GM19467 (cell line): Measurements from ENCODE around the gene KDM3A.

Experiments used
- ATAC-seq: cut with Tn5 transposase; IDR thresholded peaks from one replicate; pipeline ENCODE4 v1.9.1; 2021; ENCODE audit warnings: mild to moderate bottlenecking, moderate library complexity; ENCODE audit not compliant: unreplicated experiment

Gene KDM3A, protein sequence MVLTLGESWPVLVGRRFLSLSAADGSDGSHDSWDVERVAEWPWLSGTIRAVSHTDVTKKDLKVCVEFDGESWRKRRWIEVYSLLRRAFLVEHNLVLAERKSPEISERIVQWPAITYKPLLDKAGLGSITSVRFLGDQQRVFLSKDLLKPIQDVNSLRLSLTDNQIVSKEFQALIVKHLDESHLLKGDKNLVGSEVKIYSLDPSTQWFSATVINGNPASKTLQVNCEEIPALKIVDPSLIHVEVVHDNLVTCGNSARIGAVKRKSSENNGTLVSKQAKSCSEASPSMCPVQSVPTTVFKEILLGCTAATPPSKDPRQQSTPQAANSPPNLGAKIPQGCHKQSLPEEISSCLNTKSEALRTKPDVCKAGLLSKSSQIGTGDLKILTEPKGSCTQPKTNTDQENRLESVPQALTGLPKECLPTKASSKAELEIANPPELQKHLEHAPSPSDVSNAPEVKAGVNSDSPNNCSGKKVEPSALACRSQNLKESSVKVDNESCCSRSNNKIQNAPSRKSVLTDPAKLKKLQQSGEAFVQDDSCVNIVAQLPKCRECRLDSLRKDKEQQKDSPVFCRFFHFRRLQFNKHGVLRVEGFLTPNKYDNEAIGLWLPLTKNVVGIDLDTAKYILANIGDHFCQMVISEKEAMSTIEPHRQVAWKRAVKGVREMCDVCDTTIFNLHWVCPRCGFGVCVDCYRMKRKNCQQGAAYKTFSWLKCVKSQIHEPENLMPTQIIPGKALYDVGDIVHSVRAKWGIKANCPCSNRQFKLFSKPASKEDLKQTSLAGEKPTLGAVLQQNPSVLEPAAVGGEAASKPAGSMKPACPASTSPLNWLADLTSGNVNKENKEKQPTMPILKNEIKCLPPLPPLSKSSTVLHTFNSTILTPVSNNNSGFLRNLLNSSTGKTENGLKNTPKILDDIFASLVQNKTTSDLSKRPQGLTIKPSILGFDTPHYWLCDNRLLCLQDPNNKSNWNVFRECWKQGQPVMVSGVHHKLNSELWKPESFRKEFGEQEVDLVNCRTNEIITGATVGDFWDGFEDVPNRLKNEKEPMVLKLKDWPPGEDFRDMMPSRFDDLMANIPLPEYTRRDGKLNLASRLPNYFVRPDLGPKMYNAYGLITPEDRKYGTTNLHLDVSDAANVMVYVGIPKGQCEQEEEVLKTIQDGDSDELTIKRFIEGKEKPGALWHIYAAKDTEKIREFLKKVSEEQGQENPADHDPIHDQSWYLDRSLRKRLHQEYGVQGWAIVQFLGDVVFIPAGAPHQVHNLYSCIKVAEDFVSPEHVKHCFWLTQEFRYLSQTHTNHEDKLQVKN (N-terminal part only)

DNA sequence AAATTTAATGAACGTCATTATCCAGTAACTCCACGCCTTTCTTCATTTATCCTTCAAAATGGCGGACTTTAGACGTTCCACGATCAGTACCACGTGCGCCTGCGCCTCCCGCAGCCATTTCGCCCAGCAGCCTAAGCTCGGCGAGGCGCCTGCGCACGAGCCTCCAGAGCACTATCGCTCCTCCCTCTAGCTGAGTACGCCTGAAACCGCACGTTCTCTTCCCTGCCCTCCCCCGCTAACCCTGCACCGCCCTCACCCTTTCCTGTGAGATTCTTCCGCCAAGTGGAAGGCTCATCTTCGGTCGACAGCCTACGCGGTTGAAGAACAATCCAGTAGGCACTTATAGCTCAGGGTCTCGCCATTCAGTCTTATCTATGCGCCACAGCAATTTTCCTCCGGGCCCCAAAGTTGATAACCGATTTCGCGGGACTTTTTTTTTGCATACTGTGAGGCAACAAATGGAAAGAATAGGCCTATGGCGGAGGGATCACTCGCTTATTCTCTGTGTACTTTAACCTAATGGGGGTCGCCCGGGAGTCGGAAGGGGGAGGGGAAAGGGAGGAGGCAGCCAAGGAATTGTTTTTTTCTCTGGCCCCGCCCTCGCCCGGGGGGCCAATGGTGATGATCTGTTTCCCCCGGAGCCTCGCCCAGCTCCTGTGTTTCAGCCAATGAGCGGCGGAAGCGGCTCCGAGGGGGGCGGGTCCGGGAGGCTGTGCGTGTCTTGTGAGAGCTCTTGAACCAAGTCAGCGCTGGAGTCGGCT, at the start of gene KDM3A:
Gene KDM3A (plus strand): TSS at position 741 of the 761 bp plus-strand sequence. CDS start 677 bp downstream, outside the sequence.
- ATAC-seq: peak; percentile 72

DNA sequence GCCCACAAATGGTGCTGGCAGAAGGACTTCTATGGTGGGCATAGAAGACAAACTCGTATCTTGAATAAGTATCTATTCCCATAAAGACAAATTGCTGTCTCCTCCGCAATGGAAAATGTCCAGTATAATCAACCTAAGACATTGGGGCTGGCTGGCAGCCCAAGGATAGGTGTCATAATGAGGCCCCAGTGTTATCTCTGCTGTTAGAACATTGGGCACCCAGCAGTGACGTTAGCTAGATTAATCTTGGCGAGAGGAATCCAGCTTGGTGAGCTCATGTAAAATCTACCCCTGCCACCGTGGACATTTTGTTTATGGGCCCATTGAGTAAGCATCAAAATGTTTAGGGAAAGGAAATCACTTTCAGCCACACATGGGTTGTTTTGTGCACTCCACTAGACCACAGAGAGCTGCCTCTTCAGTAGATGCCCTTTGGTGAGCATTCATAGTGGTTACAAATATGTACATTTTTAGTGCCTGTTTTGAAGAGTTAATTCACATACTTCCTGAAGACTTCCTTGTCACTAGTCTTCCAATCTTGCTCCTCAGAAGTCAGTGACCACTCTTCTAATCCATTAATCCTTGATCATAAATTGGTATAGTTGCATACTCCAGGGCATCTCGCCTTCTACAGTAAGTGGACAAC, 48.2 kb upstream of the KDM3A start:
- ATAC-seq: no peak

DNA sequence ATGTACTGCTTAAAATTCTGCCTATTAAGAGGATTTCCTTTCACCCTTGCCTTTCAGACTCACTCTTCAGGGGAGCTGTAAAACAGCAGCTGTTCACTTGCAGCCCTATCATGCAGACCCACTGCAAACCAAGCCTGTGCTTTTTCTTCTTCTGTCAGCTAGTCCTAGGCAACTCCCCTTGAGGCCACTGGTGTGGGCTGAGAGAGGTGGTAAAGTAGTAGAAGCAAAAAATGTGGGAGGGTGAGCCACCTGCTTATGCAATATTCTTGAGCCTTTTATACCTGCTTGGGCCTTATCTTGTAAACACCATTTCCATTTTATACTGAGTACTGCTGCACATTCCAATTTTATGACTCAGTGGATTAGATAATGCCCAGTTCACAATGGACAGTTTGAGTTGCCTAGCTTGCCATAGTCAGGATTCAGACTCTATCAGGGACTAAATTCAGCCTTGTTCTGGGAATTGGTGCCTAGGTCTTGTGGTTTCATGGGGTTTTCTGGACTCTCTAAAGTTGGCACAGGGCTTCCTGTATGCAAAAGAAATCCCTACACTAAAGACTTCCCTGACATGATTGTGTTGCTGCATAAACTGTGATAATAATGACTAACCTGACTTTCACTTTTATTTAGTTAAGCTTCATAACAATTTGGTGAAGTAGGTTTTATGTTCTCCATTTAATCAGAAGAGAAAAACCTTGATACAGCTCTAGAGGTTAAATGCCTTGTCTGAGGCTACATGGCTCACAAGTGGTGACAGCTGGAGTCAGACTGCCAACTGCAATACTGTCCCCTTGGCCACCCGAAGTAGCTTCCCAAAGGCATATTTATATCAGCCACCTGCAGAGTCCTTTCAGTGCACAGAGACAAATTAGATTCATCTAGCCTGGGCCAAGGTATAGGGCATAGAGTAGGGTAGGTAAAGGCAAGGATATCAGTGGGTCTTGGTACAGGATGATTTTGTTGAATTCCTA, 47.4 kb upstream of the KDM3A start:
- ATAC-seq: no peak

DNA sequence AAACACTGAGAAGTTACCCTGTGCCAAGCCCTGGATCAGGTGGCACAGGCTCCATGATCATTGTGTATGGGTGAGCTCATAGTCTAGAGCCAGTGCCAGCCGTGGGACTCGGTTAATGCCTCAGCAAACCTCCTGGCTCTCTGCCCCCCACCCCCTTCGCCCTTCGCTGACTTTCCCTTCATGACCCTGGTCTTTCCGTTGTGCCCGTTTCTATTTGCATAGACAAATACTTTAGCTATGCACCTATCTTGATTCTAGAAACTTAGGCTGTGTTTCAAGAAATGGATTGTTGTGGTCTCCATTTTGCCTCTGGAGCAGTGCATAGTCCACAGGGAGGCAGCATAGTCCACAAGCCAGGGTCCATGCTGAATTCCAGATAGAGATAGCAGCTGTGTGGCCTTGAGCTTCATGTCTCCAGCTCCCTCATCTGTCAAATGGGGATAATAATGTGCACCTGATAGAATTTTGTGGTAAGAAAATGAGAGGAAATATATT, 44.8 kb upstream of the KDM3A start:
- ATAC-seq: no peak

DNA sequence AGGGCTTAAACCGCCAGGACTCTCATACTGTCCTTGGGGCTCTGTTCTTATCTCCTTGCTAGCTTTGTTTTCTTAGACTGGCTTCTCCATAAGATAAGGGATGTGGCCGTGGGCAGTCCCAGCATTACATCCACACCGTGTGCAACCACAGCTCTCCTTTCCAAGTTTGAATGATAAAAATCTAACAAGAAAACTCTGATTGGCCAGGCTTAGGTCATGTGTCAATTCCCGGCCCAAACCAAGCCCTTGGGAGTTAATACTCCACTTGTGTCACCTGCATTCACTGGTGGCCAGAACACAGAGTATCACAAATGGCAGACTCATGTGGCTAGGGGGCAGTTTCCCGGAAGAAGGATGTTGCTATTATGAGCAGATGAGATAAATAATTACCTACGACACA, 43.2 kb upstream of the KDM3A start:
- ATAC-seq: no peak

DNA sequence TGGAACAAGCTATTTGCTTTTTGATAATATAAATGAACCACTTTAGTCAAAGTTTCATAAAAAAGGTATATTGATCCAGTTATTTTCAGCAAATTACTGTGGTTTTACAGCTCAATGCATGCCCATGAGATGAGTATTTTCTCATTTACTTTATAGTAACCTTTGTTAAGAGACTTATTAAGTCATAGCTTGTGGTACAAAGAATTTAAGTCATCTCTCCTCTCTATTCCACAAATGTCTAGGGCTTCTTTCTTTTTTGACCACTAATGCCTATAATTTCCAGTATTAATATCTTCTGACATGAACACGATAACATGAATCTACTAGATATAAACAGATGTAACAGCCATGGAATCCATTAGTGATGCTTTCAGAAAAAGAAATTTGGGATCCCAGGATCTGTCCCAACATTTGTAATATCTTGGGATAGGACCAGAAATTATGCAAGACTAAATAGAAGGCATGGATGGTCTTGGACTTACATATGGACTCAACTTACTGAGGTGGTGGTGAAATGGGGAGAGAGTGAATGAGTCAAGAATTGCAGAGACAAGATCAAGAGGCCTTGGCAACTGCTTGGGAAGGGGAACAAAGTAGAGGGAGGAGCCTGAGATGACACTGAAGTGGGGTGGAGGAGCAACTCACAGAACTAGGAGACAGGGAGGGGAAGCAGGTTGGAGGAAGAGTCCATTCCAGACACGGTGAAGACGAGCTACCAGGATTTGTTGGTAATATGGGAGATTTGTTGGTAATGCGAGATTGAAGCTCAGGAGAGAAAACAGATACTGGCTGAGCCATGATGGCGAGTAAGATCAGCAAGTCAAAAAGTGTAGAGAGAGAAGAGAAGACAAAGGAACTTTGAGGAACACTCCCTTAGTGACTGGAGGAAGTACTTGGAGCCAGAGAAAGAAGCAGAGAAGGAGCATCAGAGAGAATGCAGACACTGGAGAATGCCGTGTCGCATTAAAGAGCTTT, 42.4 kb upstream of the KDM3A start:
- ATAC-seq: no peak

DNA sequence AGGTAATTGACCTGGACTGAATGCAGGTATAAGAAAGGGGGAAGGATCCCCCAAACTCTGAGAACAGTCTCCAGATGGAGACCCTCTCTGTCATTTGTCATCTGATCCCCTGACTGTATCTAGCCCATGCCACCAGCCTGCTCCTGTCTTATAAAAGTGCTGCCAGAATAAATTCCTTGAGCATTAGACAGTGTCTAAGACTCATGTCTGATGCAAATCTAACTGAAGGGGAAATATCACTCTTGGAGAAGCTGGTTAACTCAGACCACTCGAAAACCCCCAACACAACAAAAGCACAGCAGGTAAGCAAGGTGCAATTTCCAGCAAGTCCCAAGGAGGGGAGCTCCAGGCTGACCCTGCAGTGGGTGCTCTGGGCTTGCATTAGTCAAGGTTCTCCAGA, 40.9 kb upstream of the KDM3A start:
- no peak for ATAC-seq

DNA sequence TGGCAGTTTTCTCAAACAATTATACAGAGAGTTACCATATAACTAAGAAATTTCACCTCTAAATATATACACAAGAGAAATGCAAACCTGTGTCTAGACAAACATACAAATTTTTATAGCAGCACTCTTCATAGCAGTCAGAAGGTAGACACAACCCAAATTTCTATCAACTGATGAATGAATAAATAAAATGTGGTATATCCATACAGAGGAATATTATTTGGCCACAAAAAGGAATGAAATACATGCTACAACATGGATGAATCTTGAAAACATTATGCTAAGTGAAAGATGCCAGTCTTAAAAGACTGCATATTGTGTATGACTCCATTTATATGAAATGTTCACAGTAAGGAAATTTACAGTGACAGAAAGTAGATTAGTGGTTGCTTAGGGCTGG, 30.6 kb upstream of the KDM3A start:
- no peak for ATAC-seq

DNA sequence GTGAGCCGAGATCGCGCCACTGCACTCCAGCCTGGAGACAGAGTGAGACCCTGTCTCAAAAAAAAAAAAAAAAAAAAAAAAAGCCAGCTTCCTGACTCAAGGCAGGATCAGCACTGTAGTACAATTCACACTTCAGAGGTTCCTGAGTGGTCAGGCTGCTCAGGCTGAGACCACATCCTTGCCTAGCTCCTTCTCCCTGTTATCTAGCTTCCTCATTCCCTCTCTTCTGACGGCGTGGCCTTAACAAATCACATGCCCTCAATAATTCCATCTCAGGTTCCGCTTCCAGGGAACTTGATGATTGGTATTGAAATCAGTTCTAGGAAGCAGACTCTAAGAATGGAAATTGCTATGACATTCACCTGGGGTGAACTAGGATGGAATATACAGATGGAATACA, 29.8 kb upstream of the KDM3A start:
- no peak for ATAC-seq

DNA sequence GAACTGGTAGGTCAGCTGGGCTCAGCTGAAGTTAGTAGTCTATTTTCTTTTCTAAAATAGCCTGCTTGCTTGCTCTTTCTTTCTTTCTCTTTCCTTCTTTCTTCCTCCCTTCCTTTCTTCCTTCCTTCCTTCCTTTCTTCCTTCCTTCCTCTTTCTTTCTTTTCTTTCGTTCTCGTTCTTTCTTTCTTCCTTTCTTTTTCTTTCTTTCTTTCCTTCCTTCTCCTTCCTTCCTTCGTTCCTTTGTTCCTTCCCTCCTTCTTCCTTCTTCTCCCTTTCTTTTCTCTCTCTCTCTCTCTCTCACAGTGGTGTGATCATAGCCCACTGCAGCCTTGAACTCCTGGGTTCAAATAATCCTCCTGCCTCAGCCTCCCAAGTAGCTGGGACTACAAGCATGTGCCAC, 29.2 kb upstream of the KDM3A start:
- no peak for ATAC-seq

DNA sequence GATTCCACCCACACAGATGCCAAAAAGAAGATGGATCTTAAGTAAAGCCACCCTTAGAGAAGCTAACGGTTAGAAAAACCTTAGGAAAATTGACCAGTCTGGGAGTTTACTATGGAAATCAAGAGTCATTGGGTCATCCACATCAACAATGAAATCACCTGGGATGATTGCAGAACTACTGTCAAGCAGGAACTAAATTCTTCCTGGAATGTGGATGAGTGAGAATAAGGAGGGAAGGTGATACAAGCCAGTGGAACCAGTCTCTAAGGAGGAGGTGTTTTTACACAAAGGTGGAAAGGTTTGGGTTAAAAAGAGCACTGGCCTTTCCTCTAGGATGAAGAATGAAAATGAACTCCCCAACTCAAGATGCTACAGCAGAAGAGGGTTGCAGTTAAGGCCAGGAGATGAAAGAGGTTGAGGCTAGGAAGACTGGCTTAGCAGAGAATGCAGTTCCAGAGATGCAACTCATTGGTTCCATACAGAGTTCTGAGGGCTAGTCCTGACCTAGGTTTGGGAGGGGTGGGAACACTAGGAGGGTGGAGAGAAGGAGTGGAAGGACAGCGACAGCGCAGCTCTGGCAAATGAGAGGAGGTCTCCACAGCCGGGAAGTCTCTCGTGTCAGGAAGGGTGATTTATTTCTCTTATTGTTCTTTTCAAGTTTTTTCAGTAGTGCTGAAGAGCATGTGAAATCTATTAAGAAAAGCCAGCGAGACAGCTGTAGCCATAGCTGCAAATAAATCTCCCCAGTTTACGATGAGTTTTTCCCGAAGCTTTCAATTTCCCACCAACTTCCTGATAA, 27.7 kb upstream of the KDM3A start:
- no peak for ATAC-seq

DNA sequence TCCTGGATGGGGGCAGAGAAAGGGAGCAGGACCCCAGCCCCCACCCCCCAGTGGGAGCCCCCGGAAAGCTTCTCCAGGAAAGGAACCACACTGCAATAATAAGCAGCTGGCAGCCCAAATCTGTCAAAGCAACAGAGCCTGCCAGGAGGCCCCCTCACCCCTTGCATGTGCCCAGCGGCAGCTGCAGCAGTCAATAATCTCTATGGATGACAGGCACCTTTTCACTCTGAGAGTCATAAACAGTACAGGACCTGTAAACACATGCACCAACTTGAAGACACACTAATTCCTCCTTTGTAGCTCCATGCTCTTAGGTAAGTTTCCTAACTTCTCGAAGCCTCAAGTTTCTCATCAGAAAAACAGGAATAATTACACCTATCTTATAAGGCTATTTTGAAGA, 26.2 kb upstream of the KDM3A start:
- ATAC-seq: no peak

DNA sequence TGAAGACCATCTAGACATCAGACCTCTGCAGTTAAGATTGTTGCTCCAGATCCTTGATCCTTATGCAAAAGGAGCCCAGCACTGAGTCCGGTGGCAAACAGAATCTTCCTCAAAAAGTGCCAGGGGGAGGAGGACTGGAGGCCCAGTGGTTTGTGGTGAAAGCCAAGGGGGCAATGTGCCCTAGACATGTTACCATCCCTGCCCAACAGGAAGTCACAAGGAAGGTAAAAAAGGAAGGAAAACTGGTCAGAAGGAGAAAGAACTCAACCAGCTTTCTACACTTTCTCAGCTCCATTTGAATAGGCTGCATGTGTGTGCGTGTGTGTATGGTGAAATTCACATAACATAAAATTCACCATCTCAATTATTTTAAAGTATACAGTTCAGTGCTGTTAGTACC, 25.0 kb upstream of the KDM3A start:
- no peak for ATAC-seq

DNA sequence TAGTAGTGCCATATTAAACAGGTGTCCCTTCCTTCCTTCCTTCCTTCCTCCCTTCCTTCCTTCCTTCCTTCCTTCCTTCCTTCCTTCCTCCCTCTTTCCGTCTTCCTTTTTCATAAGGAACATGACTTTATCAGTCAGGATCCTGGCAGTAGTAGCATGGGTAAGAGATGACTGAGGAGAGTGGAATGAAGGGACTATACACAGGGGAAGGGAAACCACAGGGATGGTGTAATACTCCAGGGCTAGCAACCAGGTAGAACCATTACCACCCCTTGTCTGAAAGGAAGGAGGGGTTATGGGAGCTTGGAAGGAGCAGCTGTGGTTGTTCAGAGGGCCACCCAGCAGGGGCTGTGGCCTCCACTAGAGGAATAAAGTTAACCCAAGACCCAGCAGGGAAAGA, 23.2 kb upstream of the KDM3A start:
- no peak for ATAC-seq

DNA sequence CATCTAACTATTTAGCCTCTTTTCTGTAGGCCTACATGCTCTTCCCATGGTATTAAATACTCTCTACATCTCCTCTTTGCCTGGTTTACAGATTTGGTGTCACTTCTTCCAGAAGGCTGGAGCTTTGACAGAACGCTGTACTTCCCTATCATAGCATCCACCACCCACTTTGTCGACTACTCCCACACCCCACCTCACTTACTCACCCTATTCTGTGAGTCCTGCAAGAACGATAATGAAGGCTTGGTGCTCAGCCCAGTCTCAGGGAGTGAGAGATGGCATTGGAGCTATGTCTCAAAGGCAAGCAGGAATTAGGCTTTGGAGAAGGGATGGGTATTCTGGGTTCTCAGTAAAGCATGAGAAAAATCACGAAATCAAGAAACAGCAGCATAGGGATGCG, 20.3 kb upstream of the KDM3A start:
- no peak for ATAC-seq

DNA sequence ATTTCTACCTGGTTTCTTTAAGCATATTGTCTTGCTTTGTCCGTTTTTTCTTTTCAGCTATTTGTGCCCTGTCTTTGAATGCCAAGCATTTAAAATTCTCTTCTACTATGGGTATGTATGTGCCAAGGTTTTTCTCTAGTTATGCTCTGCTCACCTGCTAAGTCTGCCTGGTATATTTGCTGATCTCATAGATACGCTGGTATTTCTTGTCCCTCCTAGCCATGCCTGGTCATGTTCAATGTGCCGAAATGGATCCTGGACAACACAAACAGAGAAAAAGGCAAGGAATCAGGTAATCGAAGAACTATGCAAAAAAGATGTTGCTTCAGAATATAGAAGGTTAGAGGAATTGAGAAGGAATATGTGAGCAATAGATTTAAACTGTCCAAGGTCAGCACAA, 14.9 kb upstream of the KDM3A start:
- no peak for ATAC-seq

DNA sequence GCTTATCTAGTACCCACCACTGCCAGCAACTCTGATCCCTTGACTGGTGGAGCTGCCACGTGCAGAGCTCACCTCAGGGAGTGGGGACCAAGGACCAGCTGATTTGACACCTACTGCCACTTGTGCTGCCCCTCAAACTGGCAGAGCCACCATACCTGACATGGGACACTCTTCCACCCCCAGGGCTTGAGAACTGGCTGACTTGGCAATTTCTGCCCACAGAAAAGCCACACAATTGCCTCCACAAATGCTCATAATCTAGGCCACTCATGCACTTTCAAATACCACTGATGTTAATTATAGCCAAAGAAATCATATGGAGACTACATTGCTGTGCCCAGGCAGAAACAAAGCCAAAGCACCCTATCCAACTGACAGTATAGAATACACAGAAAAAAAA, 11.8 kb upstream of the KDM3A start:
- no peak for ATAC-seq
